HEK293T (cell line): ENCODE data around the gene MAPK12.

Source experiments
- ARNT ChIP-seq: fragments of 450-650 bp; IDR thresholded peaks from 2 replicates; pipeline ENCODE4 v1.6.1; 2017; ENCODE audit warnings: mild to moderate bottlenecking
- BHLHE40 ChIP-seq: fragments of 450-650 bp; IDR thresholded peaks from 2 replicates; pipeline ENCODE4 v1.6.1; 2016; ENCODE audit warnings: mild to moderate bottlenecking, moderate library complexity, borderline replicate concordance
- CTBP1 ChIP-seq: fragments of 450-650 bp; IDR thresholded peaks from 2 replicates; pipeline ENCODE4 v1.6.1; 2016; ENCODE audit warnings: borderline replicate concordance
- ELF4 ChIP-seq: fragments of 450-650 bp; IDR thresholded peaks from 2 replicates; pipeline ENCODE4 v1.6.1; 2017; ENCODE audit warnings: antibody characterized with exemption
- FOXA1 ChIP-seq: fragments of 450-650 bp; IDR thresholded peaks from 2 replicates; pipeline ENCODE4 v1.6.1; 2016; ENCODE audit warnings: mild to moderate bottlenecking
- FOXK2 ChIP-seq: fragments of 450-650 bp; IDR thresholded peaks from 2 replicates; pipeline ENCODE4 v1.6.1; 2016; ENCODE audit warnings: mild to moderate bottlenecking
- FOXM1 ChIP-seq: fragments of 450-650 bp; IDR thresholded peaks from 2 replicates; pipeline ENCODE4 v1.6.1; 2017; ENCODE audit warnings: mild to moderate bottlenecking, borderline replicate concordance
- HDGF ChIP-seq: fragments of 450-650 bp; IDR thresholded peaks from 2 replicates; pipeline ENCODE4 v1.6.1; 2017; ENCODE audit warnings: antibody characterized with exemption, borderline replicate concordance
- L3MBTL2 ChIP-seq: fragments of 450-650 bp; conservative IDR thresholded peaks from 2 replicates; pipeline ENCODE4 v1.6.1; 2016; ENCODE audit warnings: mild to moderate bottlenecking
- NFRKB ChIP-seq: fragments of 450-650 bp; IDR thresholded peaks from 2 replicates; pipeline ENCODE4 v1.6.1; 2016; ENCODE audit warnings: mild to moderate bottlenecking, moderate library complexity
- SP1 ChIP-seq: fragments of 450-650 bp; IDR thresholded peaks from 2 replicates; pipeline ENCODE4 v1.6.1; 2017
- SUZ12 ChIP-seq: fragments of 450-650 bp; IDR thresholded peaks from 2 replicates; pipeline ENCODE4 v1.6.1; 2016; ENCODE audit warnings: mild to moderate bottlenecking
- TARDBP ChIP-seq: fragments of 450-650 bp; IDR thresholded peaks from 2 replicates; pipeline ENCODE4 v1.6.1; 2016
- ZNF384 ChIP-seq: fragments of 450-650 bp; IDR thresholded peaks from 2 replicates; pipeline ENCODE4 v1.6.1; 2016

DNA sequence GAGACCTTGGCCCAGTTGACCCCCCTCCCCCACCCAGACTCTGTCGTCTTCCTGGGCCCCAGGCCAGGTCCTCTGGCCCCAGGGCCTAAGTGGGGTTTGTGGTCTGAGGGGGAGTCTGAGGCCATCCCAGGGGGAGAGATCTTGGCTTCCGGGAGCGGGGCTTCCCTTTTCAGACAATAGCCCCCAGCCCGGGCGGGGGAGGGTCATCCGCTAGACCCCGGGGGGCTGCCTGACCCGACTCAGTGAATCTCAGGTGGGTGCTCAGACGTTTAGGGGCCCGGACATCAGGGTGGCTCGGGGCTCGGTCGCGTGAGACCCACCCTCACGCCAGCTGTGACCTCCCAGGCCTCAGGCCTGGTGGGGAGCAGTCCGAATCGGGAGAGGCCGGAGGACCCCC is 8.1 kb upstream of the MAPK12 start:
- TF ChIP-seq SUZ12 (no peak), NFRKB (no peak), L3MBTL2 (no peak), CTBP1 (no peak), BHLHE40 (no peak), HDGF (no peak), SP1 (no peak), FOXK2 (no peak), ARNT (no peak), TARDBP (no peak), ELF4 (no peak), FOXA1 (no peak), ZNF384 (no peak), FOXM1 (no peak)
